Measurements from ENCODE around the gene MUC2. TPM values are rescaled to one million over a fixed set of nuclear protein-coding genes. Genes with fewer than 3 reads are reported as not detected.

MUC2 gene
- total RNA-seq, 1 experiment from 2014 or later, result 0.47 TPM

DNA sequence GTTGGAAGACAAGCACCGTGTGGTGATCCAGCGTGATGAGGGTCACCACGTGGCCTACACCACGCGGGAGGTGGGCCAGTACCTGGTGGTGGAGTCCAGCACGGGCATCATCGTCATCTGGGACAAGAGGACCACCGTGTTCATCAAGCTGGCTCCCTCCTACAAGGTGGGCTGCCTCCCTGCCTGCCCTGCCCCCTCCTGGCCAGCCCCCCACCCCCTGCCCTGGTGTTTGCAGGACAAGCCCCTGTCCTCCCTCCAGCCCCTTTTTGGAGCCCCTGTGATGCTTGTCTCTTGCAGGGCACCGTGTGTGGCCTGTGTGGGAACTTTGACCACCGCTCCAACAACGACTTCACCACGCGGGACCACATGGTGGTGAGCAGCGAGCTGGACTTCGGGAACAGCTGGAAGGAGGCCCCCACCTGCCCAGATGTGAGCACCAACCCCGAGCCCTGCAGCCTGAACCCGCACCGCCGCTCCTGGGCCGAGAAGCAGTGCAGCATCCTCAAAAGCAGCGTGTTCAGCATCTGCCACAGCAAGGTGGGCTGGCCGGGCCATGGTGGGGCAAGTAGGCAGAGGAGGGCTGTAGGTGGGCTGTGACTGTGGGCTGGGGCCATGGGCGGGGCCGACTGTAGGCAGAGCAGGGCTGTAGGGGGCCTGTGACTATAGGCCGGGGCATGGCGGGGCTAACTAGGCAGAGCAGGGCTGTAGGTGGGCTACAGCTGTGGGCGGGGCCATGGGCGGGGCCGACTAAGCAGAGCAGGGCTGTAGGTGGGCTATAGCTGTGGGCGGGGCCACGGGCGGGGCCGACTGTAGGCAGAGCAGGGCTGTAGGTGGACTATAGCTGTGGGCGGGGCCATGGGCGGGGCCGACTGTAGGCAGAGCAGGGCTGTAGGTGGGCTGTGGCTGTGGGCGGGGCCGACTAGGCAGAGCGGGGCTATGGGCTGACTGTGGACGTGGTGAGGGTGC is 13.6 kb downstream of the MUC2 start:
- Histone ChIP-seq H3K9ac (ENCODE audit: low read length) (no peak overlapping the region), H3K9me2 (ENCODE audit: insufficient read depth) (no peaks in the 10 kb centered on the region), H3K27ac (ENCODE audit: low read depth, low read length) (no peak overlapping the region), H3K4me3 (replicated peaks in 1 of 2; ENCODE audit: low read depth in 1 of 2, low read length in 2 of 2) (no peak overlapping the region), H2AFZ (ENCODE audit: low read depth, low read length, poor library complexity, severe bottlenecking) (no peak overlapping the region), H3K4me2 (ENCODE audit: low read length) (no peak overlapping the region), H3K9me3 (ENCODE audit: control insufficient read depth in 1 of 2, insufficient read depth in 1 of 2, low read depth in 1 of 2, low read length in 2 of 2) (no peaks in the 10 kb centered on the region; a peak in 1 of 4 replicates), H3K36me3 (ENCODE audit: control insufficient read depth in 1 of 2, insufficient read depth in 2 of 2, low read length in 2 of 2) (no peaks in the 10 kb centered on the region), H4K20me1 (ENCODE audit: insufficient read depth) (no peaks in the 10 kb centered on the region), H3K4me1 (ENCODE audit: control insufficient read depth in 1 of 2, insufficient read depth in 2 of 2, low read length in 2 of 2) (no peaks in the 10 kb centered on the region), H3K27me3 (ENCODE audit: insufficient read depth, low read length) (no peaks in the 10 kb centered on the region), H3K79me2 (ENCODE audit: insufficient read depth, low read length) (no peaks in the 10 kb centered on the region)
- BruUV-seq (replicated peaks), result no TSS peak
- ChIA-PET RAD21 (ENCODE audit: low non-redundant PET in 1 of 2, low total read pairs in 2 of 2, uncharacterized antibody in 2 of 2, unreplicated experiment in 2 of 2) (no interaction called here), CTCF (no interaction called here), POLR2A (no interaction called here)
- TF ChIP-seq SRF (IDR thresholded peaks at IDR 0.05; ENCODE audit: low read depth) (no peak), SIN3A (IDR thresholded peaks at IDR 0.05; ENCODE audit: low read depth) (no peak), YY1 (IDR thresholded peaks at IDR 0.05; ENCODE audit: extremely low read depth, insufficient replicate concordance, low read depth, low read length) (no peak), TCF7L2 (IDR thresholded peaks at IDR 0.05; ENCODE audit: borderline replicate concordance, extremely low read depth, insufficient read depth, insufficient read length) (no peak), RAD21 (IDR thresholded peaks at IDR 0.05; ENCODE audit: low read depth) (no peak), ZFX (IDR thresholded peaks at IDR 0.05) (no peak), FOSL1 (IDR thresholded peaks at IDR 0.05; ENCODE audit: low read depth) (no peak), CBX3 (IDR thresholded peaks at IDR 0.05; ENCODE audit: low read depth) (no peak), ZNF274 (IDR thresholded peaks at IDR 0.05; ENCODE audit: low read depth, low read length) (no peak)
- TF ChIP-seq, protein P1, sequence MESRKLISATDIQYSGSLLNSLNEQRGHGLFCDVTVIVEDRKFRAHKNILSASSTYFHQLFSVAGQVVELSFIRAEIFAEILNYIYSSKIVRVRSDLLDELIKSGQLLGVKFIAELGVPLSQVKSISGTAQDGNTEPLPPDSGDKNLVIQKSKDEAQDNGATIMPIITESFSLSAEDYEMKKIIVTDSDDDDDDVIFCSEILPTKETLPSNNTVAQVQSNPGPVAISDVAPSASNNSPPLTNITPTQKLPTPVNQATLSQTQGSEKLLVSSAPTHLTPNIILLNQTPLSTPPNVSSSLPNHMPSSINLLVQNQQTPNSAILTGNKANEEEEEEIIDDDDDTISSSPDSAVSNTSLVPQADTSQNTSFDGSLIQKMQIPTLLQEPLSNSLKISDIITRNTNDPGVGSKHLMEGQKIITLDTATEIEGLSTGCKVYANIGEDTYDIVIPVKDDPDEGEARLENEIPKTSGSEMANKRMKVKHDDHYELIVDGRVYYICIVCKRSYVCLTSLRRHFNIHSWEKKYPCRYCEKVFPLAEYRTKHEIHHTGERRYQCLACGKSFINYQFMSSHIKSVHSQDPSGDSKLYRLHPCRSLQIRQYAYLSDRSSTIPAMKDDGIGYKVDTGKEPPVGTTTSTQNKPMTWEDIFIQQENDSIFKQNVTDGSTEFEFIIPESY (IDR thresholded peaks at IDR 0.05; ENCODE audit: extremely low read depth, insufficient replicate concordance, low read length), result no peak
- TF ChIP-seq, protein P2, sequence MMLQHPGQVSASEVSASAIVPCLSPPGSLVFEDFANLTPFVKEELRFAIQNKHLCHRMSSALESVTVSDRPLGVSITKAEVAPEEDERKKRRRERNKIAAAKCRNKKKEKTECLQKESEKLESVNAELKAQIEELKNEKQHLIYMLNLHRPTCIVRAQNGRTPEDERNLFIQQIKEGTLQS (IDR thresholded peaks at IDR 0.05), result no peak
- TF ChIP-seq, protein P3, sequence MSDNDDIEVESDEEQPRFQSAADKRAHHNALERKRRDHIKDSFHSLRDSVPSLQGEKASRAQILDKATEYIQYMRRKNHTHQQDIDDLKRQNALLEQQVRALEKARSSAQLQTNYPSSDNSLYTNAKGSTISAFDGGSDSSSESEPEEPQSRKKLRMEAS (IDR thresholded peaks at IDR 0.05), result no peak
- intact Hi-C loops (cut with micrococcal nuclease), result no loop called here
- no peak for DNase-seq (ENCODE audit: low read depth, low spot score)
- ATAC-seq, result peak; percentile 44
